Activated CD8-positive, alpha-beta memory T cell treated with anti-CD3 and anti-CD28 coated beads, Interleukin-2, amount 50 U/mL, for 24 hours (primary cell): ENCODE measurements around the gene SAPCD1.

Experiments
- DNase-seq: peaks from one replicate; pipeline ENCODE4 v3.0.0-alpha.2; 2020; ENCODE audit errors: extremely low read depth

Gene SAPCD1

DNA sequence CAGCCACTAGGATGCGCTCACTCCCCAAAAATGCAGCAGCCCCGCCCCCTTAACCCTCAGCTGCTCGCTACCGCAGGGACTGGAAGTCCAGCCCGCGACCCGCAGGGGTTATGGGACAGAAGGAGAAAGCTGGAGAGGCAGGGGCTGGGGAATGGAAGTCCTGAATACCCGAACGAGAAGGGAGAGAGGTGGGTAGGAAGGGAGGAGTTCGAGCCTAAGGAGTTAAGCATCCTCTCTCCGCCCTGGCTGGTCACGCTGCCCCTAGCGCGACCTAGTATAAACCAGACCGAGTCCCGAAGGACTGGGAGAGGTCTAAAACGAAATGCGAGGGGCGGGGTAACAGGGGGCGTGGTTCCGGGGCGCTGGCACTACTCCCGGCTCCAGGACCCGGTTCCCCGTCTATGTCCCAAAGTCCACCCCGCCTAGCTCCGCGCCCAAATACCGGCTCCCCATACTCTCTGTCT lies 32.9 kb upstream of the SAPCD1 start:
- no peak for DNase-seq

DNA sequence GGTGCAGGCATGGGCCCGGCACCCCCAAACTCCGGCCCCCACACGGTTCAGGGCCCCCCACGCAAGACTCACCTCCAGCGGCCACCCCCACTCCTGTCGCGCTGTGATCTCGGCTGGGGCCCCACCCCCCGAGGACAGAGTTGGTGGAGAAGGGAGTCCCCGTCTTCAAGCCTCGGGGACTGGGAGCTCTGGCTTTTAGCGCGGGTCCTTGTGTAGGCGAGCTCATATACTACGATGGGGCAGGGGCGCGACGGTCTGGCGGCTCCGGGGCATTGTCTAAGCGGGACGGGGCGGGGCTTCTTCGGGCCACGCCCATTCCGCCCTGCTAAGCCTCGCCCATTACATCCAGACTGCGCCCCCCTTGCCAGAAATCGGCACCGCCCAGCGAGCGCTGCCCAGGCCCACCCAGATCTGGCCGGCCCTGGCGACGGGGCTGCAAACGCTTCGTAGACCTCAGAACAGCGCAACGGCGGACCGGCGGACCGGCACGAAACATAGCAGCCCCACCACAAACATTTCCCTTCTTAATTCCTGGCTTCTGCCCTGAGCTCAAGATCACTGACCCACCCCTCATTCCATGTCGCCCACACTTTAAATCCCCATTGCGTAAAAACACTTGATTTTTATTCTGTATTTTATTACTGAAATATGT lies 32.4 kb upstream of the SAPCD1 start:
- DNase-seq = no peak

DNA sequence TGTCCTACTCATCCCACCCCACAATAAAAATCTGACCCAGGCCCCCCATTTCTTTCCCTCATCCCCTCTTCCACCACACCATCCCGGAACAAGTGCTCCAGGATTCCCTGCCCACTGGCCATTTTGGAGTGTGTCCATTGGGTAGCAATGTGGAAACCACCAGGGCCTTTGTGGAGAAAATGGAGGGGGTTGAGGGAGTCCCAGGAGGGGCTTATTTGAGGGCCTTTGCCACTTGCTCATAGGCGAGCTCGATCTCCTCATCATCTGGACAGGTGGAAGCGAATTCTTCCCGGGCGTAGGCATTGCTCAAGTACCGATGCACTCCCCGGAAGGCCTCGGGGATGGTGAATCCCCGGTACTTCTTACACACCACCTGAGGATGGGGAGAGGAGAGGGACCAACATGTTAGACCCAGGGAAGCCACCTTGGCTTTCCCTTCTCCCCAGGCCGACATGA lies 31.8 kb upstream of the SAPCD1 start:
- no peak for DNase-seq

DNA sequence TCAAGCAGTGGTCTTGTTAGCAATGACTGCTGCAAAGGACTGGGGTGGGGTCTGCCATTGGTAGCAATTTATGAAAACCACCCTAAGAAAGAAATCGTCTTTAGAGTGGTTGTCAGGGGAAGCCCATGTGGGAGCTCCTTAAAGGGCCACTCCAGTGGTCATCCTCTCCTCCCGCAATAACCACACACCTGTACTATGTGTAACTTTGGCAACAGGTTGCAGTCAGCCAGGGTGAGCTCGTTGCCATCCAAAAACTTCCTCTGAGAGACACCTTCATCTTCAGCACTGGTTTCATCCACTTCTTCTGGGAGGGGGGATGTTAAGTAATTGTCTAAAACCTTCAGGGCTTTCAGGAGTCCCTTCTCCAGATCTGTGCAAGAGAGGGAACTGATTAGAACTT lies 30.4 kb upstream of the SAPCD1 start:
- DNase-seq = no peak

DNA sequence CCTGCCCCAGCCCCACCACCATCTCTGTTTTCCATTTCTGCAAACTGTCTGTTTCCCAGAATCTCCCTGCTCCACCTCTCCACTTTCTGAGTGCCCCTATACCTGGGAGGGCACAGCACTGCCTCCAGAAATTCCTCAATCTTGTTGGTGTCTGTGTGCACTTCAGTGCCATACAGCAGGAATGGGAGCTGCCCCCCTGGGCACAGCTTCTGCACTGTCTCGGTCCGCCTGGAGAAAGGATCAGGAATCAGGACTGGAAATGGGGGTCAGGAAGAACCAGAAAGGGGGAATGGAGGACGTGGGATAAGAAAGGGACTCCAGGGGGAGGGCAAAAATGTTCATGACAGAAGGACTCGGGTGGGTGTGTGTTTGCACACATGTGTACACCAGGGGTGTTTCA lies 28.7 kb upstream of the SAPCD1 start:
- no peak for DNase-seq

DNA sequence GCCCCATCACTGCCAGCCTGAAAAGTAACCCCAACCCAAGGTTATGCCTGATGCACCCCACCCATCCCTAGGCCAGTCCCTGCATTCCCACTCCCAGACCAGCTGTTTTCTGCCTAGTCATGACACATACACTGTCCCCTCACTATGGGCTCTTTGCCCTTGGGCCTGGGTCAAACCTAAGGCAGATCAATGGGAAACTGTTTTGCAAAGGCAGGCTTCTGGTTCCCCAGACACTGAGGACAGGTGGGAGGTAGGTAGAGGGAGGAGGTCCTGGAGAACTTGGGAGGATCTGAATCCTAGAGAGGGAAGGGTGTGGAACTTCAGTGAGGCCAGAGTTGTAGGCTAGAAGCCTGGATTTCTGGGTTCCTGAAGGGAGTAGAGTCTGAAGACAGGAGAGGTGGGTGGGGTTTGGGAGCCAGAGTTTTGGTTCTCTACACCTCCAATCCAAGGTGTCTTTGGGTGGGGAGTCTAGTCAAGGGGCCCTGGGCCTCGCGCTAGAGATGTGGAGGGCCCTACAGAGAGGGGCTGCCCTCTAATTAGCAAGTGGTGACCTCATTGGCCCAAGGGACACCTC lies 28.1 kb upstream of the SAPCD1 start:
- no peak for DNase-seq

DNA sequence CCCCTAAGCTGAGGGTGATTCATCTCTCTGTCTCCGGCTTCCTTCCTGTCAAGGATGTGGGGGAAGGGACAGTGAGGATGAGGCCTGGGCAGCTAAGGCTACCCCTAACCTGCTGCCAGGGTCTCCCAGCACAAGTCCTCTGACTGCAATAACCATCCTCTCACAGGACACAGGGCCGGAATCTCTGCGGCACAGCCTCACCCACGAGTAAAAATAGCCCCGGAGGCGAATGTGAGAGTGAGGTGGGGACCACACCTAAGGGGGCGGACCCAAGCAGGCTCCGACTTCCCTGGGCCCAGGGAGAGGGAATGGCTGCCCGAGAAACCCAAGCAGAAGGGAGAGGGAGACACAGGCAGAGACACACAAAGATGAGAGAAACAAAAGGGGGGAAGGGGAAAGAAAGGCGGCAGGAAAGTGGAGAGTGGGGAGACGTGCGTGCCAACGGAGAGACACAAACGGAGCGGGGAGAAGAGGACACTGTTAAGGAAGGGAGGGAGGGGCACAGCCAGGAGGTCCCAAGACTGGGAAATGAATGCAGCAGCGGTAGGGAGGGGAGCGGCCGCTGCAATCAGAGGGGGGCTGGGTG lies 27.5 kb upstream of the SAPCD1 start:
- no peak for DNase-seq

DNA sequence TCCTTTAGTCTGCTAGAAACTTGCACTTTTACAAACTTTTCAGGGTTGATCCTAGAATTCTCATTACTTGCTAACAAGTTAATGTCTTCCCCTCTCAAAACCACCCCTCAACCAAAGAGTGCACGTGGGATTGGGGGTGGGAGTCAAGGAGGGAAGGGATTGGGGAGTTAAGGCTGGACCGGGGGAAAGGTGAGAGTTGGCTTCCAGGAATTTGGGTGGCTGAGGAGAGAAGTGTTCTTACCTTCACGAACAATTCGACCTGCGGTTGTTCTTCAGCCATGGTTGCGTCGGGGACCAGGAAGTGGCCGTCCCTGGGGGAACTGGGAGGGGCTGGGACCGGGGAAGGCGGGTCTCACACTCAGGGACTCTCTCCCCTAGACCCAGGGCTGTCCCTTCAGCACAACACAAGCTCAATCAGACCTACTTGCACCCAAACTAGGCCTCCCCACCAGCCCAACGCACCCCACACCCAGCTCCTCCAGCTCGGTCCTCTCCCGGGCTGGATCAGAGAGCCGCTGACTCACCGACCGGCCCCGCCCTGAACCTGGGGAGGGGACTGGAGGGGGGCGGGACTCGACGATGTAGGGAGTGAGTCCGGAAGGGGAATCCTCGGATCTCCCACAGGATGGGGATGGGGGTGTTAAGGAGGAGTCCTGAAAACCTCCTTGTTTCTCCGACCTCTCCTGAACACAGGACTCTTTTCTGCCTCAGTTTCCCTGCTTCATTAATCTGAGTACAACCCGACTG lies 26.3 kb upstream of the SAPCD1 start, which contains the start of gene CLIC1:
Gene CLIC1, minus strand, starts transcription at position 510 of the 747 bp plus-strand sequence. Its CDS starts 230 bp downstream, at position 280.
- DNase-seq = peak; percentile 61

DNA sequence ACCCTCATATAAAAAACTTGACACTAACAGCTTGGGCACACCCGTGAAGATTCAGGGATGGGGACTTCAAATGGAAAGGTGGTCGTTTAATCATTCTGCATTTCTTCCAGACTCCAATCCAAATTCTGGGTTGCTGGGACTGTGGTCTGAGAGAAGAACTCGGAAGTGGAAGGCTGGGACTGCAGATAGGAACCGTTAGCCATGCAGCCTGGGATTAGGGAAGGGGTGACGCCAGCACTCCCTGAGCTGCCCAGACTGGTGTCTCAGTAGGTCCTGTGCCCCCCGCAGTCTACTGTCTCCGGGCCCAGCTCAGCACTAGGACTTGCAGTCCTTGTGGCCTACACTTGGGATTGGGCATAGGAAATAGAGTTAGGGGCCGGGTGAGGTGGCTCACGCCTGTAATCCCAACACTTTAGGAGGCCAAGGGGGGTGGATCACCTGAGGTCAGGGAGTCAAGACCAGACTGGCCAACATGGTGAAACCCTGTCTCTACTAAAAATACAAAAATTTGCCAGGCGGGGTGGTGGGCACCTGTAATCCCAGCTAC lies 25.6 kb upstream of the SAPCD1 start:
- DNase-seq = no peak

DNA sequence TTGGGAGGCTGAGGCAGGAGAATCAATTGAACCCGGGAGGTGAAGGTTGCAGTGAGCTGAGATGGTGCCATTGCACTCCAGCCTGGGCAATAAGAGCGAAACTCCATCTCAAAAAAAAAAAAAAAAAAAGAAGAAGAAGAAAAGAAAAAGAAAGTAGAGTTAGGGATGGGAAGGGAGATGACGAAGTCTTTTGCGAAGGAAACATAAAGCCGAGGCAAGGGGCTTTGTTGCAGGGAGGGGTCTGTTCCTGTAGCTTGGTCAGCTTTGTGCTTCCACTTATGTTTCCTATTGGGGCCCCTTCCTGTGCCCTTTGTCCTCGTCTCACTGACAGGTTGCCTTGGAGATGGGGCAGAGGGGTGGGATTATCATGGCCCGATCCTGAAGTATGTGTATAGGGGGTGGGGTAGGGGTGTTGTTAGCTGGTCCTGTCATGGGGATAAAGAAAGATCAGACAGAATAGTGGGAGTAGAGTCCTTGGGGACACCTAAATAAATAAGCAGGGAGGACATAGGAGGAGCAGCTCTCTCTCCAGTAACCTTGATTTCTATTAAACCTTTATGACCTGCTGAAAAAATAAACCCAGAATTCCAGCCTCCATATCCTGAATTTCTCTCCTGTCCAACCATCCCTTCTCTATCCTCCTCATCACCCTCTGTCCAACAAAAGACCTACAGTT lies 25.0 kb upstream of the SAPCD1 start:
- DNase-seq = no peak

DNA sequence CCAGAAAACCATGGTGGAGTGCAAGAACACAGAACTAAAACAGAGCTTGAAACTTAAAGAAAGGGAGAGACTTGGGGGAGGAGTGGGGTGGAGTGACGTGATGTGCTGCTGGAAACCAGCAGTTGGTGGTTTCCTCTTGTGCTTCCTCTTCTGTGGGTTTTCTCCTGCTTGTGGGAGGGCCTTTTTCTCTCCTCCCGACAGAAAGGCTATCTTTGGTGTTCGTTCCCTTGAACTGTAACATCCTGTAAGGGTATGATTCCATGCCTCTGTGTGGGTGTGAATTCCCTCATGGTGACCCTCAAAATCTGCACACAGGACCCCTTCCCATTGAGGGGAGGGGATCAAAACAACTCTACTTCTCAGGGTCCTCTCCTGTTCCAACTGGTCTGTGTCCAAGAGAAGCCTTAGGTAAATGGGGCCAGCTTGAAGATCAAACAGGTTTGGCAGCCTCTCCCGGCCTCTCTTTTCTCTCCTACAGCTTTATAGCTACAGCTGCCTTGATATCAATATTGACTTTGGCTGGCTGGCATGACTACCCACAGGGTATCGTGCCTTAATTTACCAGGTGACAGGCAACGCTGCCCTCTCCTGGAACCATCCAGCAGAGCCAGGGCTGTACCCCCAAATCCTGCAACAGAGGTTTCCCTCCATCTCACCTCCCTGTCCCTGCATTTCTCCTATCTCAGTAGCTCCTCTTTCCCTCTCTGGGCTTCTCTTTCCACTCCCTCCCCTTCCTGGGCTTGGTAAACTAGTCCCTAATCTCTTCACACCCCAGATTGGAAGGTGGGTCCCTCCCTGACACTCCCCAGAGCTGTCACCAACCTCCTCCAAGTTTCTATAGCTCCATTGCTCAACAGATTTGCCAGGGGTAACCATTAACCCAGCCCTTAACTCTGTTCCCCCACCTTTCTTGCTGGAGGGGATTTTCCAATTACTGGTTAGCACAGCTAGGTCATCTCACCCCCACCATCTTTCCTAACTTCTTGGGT lies 24.2 kb upstream of the SAPCD1 start:
- DNase-seq = no peak

DNA sequence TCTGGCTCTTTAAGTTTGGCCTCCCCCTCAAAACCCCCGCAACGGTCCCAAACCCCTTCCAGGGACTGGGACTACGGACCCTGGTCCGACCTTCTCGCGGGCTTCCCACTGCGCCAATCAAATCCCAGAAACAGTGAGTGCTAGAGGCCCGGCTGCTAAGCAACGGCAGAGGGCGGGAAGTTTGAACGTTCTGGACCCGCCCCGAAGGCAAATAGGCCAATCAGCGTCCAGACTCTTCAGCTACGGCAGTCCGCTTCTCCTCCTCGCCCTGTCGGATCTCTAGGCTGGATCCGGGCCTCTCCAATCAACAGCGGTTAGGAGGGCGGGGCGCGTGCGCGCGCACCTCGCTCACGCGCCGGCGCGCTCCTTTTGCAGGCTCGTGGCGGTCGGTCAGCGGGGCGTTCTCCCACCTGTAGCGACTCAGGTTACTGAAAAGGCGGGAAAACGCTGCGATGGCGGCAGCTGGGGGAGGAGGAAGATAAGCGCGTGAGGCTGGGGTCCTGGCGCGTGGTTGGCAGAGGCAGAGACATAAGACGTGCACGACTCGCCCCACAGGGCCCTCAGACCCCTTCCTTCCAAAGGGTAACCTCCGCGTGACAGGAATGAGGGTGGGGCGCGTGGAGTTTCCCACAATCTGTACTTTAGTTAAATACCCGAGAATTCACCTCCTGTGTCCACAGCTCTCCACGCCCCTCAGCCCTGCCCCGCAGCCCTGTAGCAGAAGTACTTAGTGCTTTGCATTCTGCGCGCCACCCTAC lies 22.6 kb upstream of the SAPCD1 start, which contains the start of gene MSH5:
Gene MSH5, plus strand, starts transcription at position 367 of the 758 bp plus-strand sequence. CDS start 462 bp downstream, outside the sequence.
- DNase-seq = peak; percentile 94

DNA sequence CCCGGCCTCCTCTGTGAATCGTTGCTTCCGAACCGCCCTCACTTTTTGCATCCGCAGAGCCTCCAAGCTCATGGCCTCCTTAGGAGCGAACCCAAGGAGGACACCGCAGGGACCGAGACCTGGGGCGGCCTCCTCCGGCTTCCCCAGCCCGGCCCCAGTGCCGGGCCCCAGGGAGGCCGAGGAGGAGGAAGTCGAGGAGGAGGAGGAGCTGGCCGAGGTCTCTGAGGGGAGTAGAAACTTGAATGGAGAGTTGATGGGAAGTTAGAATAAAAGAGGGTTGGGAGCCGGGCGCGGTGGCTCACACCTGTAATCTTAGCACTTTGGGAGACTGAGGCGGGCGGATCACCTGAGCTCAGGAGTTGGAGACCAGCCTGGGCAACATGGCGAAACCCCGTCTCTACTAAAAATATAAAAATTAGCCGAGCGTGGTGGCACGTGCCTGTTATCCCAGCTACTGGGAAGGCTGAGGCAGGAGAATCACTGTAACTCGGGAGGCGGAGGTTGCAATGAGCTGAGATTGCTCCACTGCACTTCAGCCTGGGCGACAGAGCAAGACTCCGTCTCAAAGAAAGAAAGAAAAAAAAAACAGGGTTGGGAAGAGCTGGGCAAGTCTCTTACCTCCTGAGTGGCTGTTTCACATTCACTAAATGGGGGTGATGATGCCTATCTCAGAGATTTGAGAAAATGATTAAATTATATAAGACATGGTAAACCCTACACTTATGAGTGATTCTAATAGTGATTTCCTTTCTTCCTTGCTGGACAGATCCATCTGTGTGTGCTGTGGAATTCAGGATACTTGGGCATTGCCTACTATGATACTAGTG lies 21.8 kb upstream of the SAPCD1 start:
- no peak for DNase-seq

DNA sequence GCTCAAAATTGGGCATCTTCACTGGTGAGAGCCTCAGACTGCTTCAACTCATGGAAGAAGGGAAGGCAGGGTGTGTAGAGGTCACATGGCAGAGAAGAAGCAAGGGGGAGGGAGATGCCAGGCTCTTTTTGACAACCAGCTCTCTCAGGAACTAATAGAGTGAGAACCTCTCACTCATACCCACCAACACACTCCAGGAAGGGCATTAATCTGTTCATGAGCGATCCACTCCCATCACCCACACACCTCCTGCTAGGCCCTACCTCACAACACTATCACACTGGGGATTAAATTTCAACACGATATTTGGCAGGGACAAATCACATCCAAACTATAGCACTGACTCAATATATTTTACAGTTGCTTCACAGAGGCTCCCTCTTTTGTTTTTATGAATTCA lies 20.6 kb upstream of the SAPCD1 start:
- DNase-seq = no peak

DNA sequence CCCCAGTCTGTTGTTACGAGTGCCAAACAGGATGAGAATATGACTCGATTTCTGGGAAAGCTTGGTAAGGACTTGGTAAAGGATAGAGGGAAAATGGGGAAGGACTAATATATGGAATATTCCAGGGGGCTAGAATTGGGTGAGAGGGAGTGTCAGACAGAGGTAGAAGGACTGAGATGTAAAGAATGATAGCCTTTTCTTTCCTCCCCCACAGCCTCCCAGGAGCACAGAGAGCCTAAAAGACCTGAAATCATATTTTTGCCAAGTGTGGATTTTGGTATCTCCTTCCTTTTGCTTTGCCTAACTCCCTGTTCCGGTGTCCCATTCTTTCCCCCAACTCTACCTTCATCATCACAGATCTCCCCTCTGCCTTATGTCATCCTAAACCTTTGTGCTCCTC lies 19.6 kb upstream of the SAPCD1 start:
- no peak for DNase-seq

DNA sequence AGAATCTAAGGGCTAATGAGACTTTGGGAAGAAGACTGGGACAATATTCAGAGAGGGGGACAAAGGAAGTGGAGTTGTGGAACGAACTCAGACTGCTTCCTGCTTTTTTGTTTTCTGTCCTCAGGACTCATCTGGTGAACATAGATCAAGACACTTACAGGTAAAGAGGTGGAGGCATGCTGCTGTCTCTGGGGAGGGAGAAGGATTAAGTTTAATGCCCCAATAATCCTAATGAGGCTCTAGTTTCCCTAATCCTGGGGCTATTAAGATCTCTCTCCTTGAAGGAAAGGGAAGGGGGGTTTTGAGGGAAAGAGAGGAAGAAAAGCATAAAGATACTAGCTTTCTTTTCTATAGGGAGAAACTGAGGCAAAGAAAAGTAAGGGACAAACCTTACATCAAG lies 18.0 kb upstream of the SAPCD1 start:
- no peak for DNase-seq

DNA sequence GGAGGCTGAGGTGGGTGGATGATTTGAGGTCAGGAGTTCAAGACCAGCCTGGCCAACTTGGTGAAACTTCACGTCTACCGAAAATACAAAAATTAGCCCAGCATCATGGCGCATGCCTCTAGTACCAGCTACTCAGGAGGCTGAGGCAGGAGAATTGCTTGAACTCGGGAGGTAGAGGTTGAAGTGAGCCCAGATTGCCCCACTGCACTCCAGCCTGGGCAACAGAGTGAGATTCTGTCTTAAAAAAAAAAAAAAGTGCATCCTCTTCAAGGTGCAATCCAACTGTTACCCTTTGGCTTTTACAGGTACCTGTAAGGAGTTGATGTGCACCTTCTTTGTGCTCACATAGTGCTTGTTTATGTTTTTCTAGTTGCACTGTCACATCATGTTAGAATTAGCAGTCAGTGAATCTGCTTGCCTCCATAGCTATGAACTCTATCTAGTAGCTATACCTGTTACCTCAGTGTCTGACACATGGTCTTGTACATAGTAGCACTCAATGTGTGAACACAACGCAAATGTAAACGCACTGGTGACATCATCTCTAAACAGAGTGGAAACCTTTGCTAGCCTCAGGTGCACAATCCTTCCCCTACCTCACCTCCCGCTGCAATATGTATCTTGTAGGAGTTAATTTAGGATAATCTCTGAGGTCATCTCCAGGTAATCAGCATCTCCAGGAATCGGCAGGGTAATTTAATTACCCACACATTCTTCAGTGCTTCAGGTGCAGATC lies 13.0 kb upstream of the SAPCD1 start:
- DNase-seq = no peak
